HK-2 (cell line): ENCODE results near the gene TRIM43.
"Not testable (repeated sequence)": the region's sequence is repeated elsewhere in the genome, so short reads cannot be mapped to it uniquely, and the experiment has no call there.

Experiments
- DNase-seq: peaks from one replicate; pipeline ENCODE4 v3.0.0-alpha.2; 2018; ENCODE audit not compliant: unreplicated experiment

Gene TRIM43

GRCh38 chr2:95591701-95592100 is at the start of gene TRIM43:
Gene TRIM43, plus strand, starts transcription at chr2:95592001. Its CDS starts 2,023 bp downstream, at chr2:95594024.
- not testable (repeated sequence) for DNase-seq

- no peak for DNase-seq
Observed at GRCh38 chr2:95551055-95551568, 40.7 kb upstream of the TRIM43 start.

- DNase-seq, result no peak
Observed at GRCh38 chr2:95552911-95553310, 38.9 kb upstream of the TRIM43 start.

- no peak for DNase-seq
Observed at GRCh38 chr2:95569170-95569569, 22.6 kb upstream of the TRIM43 start.

GRCh38 chr2:95573866-95574265 is 17.9 kb upstream of the TRIM43 start:
- DNase-seq, result no peak

GRCh38 chr2:95574506-95574905 is 17.3 kb upstream of the TRIM43 start:
- no peak for DNase-seq

- no peak for DNase-seq
Observed at GRCh38 chr2:95575857-95576256, 15.9 kb upstream of the TRIM43 start.

GRCh38 chr2:95578539-95578938 is 13.3 kb upstream of the TRIM43 start:
- DNase-seq, result no peak

- DNase-seq, result not testable (repeated sequence)
Observed at GRCh38 chr2:95583545-95583944, 8.3 kb upstream of the TRIM43 start.

GRCh38 chr2:95584321-95584720 is 7.5 kb upstream of the TRIM43 start:
- DNase-seq, result not testable (repeated sequence)

GRCh38 chr2:95589777-95590536 is 1.8 kb upstream of the TRIM43 start:
- DNase-seq, result not testable (repeated sequence)

- not testable (repeated sequence) for DNase-seq
Observed at GRCh38 chr2:95592973-95593372, 1.2 kb downstream of the TRIM43 start.

GRCh38 chr2:95595012-95595411 is 3.2 kb downstream of the TRIM43 start:
- DNase-seq, result not testable (repeated sequence)

GRCh38 chr2:95601301-95601700 is 9.5 kb downstream of the TRIM43 start:
- not testable (repeated sequence) for DNase-seq

- DNase-seq, result not testable (repeated sequence)
Observed at GRCh38 chr2:95602146-95602545, 10.3 kb downstream of the TRIM43 start.

GRCh38 chr2:95608356-95608755 is 16.6 kb downstream of the TRIM43 start:
- not testable (repeated sequence) for DNase-seq

- DNase-seq, result not testable (repeated sequence)
Observed at GRCh38 chr2:95609764-95610163, 18.0 kb downstream of the TRIM43 start.

GRCh38 chr2:95613048-95613447 is 21.2 kb downstream of the TRIM43 start:
- DNase-seq, result not testable (repeated sequence)

- not testable (repeated sequence) for DNase-seq
Observed at GRCh38 chr2:95622728-95623127, 30.9 kb downstream of the TRIM43 start.

- DNase-seq, result not testable (repeated sequence)
Observed at GRCh38 chr2:95630987-95631386, 39.2 kb downstream of the TRIM43 start.

- DNase-seq, result not testable (repeated sequence)
Observed at GRCh38 chr2:95633626-95634259, 41.9 kb downstream of the TRIM43 start.

- DNase-seq, result not testable (repeated sequence)
Observed at GRCh38 chr2:95640515-95641288, 48.9 kb downstream of the TRIM43 start.
